Progenitor cell of endocrine pancreas (in vitro differentiated cells): ENCODE measurements around the gene ERCC1. TPM values are rescaled to one million over a fixed set of nuclear protein-coding genes. Genes with fewer than 3 reads are reported as not detected.

Experiments
- DNase-seq: peaks from one replicate; pipeline ENCODE4 v3.0.0; 2021; ENCODE audit warnings: low spot score; ENCODE audit not compliant: unreplicated experiment
- H3K27ac Mint-ChIP-seq: 2 replicates; pipeline ENCODE4 v1.8.0; 2021; ENCODE audit warnings: mild to moderate bottlenecking, moderate library complexity, mixed read lengths
- H3K27me3 Mint-ChIP-seq: 2 replicates; pipeline ENCODE4 v1.8.0; 2021; ENCODE audit warnings: mixed read lengths
- H3K36me3 Mint-ChIP-seq: 2 replicates; pipeline ENCODE4 v1.8.0; 2022; ENCODE audit warnings: mixed read lengths; ENCODE audit not compliant: insufficient read depth
- H3K4me1 Mint-ChIP-seq: 2 replicates; pipeline ENCODE4 v1.8.0; 2021; ENCODE audit warnings: low read depth, mixed read lengths
- H3K4me3 Mint-ChIP-seq: 2 replicates; pipeline ENCODE4 v1.8.0; 2021; ENCODE audit warnings: low read depth, mild to moderate bottlenecking, moderate library complexity, mixed read lengths
- H3K9me3 Mint-ChIP-seq: 2 replicates; pipeline ENCODE4 v1.8.0; 2021; ENCODE audit warnings: low read depth, mixed read lengths
- CTCF ChIP-seq: fragments of 200-600 bp; sonication (generic); IDR thresholded peaks from one replicate; pipeline ENCODE4 v1.5.0; 2021; ENCODE audit warnings: antibody characterized with exemption, mild to moderate bottlenecking; ENCODE audit not compliant: unreplicated experiment
- total RNA-seq: library from RNA; stranded (reverse); gene quantifications from 2 replicates; pipeline ENCODE4 v1.2.1, GENCODE V29; 2021

The ERCC1 gene
- total RNA-seq, 1 donor from 2014 or later = 64.8 TPM

DNA sequence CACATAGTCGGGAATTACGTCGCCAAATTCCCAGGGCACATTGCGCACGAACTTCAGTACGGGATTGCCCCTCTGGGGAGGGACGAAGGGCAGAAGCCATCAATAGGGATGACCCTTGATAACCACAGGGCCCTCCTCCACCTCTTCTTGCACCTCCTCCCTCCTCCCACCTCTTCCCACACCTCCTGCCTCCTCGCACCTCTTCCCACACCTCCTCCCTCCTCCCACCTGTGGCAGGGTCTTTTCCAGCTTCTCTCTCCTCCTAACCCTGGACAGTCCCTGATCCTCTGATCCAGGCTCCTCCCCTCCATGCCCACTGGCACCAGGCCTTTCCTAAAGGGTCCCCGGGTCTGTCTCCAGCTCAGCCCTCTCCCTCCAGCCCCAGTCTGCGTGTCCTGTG lies 3.4 kb downstream of the ERCC1 start:
- no peak overlapping the region for H3K27ac Mint-ChIP-seq
- H3K27me3 Mint-ChIP-seq = no peaks in the 10 kb centered on the region
- no peak for DNase-seq
- no peak for TF ChIP-seq CTCF
- peaks cover 10% of the 10 kb centered on the region for H3K36me3 Mint-ChIP-seq
- H3K4me1 Mint-ChIP-seq = peaks cover 15% of the 10 kb centered on the region
- H3K4me3 Mint-ChIP-seq = no peak overlapping the region
- H3K9me3 Mint-ChIP-seq = no peaks in the 10 kb centered on the region

GRCh38 chr19:45419895-45420294 lies 3.8 kb downstream of the ERCC1 start:
- Mint-ChIP-seq H3K9me3 (no peaks in the 10 kb centered on the region), H3K36me3 (peaks cover 10% of the 10 kb centered on the region), H3K27ac (no peak overlapping the region), H3K27me3 (no peaks in the 10 kb centered on the region), H3K4me1 (peaks cover 15% of the 10 kb centered on the region), H3K4me3 (no peak overlapping the region)
- no peak for DNase-seq
- no peak for TF ChIP-seq CTCF

DNA sequence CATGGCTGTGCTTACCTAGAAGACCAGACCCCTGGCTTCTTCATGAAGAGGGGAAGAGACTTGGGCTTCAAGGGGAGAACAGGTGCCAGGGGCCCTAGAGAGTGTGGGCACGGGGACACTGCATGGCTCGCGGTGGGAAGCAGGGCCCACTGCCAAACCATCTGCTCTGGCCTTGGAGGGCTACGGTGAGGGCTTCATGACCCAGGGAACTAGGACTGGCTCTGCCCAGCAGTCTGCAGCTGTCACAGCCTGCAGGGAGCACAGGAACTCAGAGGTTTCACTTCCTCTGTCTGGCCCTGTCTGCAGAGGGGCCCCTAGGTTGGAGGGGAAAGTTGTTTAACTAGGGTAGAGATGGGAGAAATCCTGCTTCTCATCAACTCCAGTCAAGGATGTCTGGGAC lies 4.3 kb downstream of the ERCC1 start:
- no peak for DNase-seq
- Mint-ChIP-seq H3K9me3 (no peaks in the 10 kb centered on the region), H3K36me3 (peaks cover 11% of the 10 kb centered on the region), H3K4me3 (no peak overlapping the region), H3K27ac (no peak overlapping the region), H3K27me3 (no peaks in the 10 kb centered on the region), H3K4me1 (peaks cover 12% of the 10 kb centered on the region)
- TF ChIP-seq CTCF = no peak

DNA sequence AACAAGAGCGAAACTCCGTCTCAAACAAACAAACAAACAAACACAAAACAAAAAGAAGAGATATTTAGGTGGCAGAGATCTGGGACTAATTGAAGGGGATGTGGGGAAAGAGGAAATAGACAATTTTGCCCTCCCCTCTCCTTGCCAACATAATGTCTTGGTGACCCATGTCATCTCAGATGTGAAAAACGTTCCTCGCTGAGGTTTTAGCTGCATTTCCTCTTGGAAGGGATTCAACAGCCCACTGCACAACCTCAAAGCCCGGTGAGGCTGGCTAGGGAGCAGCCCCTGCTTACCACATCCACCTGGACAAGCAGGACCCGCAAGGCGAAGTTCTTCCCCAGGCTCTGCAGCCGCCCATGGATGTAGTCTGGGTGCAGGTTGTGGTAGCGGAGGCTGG lies 4.9 kb downstream of the ERCC1 start:
- Mint-ChIP-seq H3K4me1 (peaks cover 8% of the 10 kb centered on the region), H3K4me3 (no peak overlapping the region), H3K27ac (no peak overlapping the region), H3K36me3 (peaks cover 14% of the 10 kb centered on the region), H3K27me3 (no peaks in the 10 kb centered on the region), H3K9me3 (no peaks in the 10 kb centered on the region)
- TF ChIP-seq CTCF = no peak
- no peak for DNase-seq

GRCh38 chr19:45417151-45417550 lies 6.6 kb downstream of the ERCC1 start:
- no peak for DNase-seq
- TF ChIP-seq CTCF = no peak
- H3K4me1 Mint-ChIP-seq = peaks cover 2% of the 10 kb centered on the region
- peaks cover 20% of the 10 kb centered on the region for H3K36me3 Mint-ChIP-seq
- H3K27me3 Mint-ChIP-seq = no peaks in the 10 kb centered on the region
- no peak overlapping the region for H3K4me3 Mint-ChIP-seq
- no peaks in the 10 kb centered on the region for H3K9me3 Mint-ChIP-seq
- H3K27ac Mint-ChIP-seq = no peak overlapping the region

DNA sequence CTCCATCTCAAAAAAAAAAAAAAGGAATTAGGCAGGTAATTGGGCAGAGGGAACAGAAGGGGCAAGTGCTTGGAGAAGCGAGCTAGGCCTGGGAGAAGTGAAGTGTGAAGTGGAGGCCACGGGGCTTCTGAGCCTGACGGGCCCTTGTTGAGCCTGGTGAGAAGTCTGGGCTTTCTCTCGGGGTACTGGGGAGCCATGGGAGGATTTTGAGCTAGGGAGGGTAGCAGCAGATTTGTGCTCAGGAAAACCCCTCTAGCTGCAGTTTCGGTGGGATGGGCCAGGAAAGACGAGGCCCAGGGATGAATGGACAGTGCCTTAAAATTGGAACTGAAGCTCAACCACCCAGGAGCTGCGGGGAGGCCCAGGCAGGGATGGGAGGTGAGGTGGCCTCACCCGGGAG lies 9.2 kb downstream of the ERCC1 start:
- no peak for TF ChIP-seq CTCF
- Mint-ChIP-seq H3K4me3 (no peak overlapping the region), H3K9me3 (no peaks in the 10 kb centered on the region), H3K4me1 (no peaks in the 10 kb centered on the region), H3K36me3 (peaks cover 16% of the 10 kb centered on the region), H3K27me3 (no peaks in the 10 kb centered on the region), H3K27ac (no peak overlapping the region)
- no peak for DNase-seq
